HepG2 (cell line): ENCODE data around the gene INSL6. TPM values are rescaled to one million over a fixed set of nuclear protein-coding genes. Genes with fewer than 3 reads are reported as not detected.

ENCODE experiments used
- ATAC-seq: fragments of 200-7000 bp; cut with Tn5 transposase; 3 replicates; pipeline ENCODE4 v1.9.1; 2020; ENCODE audit warnings: mild to moderate bottlenecking, moderate library complexity
- BruUV-seq: library from RNA; stranded (reverse); fragments of 400-500 nt; replicated peaks from 2 replicates; lab custom pipeline; 2021; lab: Mats Ljungman, UMichigan
- CTCF ChIA-PET: fragments of 300-600 bp; formaldehyde crosslinking; extraction: SDS; loops from one replicate; lab custom pipeline; 2021; ENCODE audit warnings: low total read pairs, inconsistent platforms, low intra/inter-chr PET ratio; lab: Yijun Ruan, JAX
- POLR2A ChIA-PET: fragments of 350-600 bp; sonication (Branson Sonifier 250); formaldehyde crosslinking; loops from one replicate; lab custom pipeline; 2020; ENCODE audit warnings: antibody characterized with exemption, inconsistent platforms; lab: Yijun Ruan, JAX
- DNase-seq: peaks from one replicate; pipeline ENCODE4 v3.0.0-alpha.2; 2015; ENCODE audit warnings: low spot score
- FAIRE-seq: peaks from 3 replicates; lab custom pipeline; 2011; peaks lifted over from hg19 to GRCh38; lab: Jason Lieb, UNC
- H2AFZ ChIP-seq: one replicate; pipeline ENCODE4 v1.6.1; 2011; ENCODE audit warnings: low read length, inconsistent platforms
- H3K27ac ChIP-seq: fragments of 300-600 bp; 3 replicates; pipeline ENCODE4 v1.8.0; 2011; ENCODE audit warnings: mixed run types, mild to moderate bottlenecking, mixed read lengths, low read length, inconsistent platforms; ENCODE audit not compliant: insufficient read depth; ENCODE audit errors: extremely low read length
- H3K27me3 ChIP-seq, 2 experiments: fragments of 200-600 bp in 1 of 2; 2 replicates in 1 of 2; 3 replicates in 1 of 2; pipeline versions ENCODE4 v1.6.0 to v1.8.0; 2011; ENCODE audit warnings: low read length in 2 of 2, mild to moderate bottlenecking in 2 of 2, moderate library complexity in 2 of 2, inconsistent platforms in 1 of 2; ENCODE audit not compliant: insufficient read depth in 2 of 2, control insufficient read depth in 1 of 2
- H3K36me3 ChIP-seq, 2 experiments: fragments of 200-600 bp in 1 of 2; replicated peaks in 1 of 2; 2 replicates in 1 of 2; 3 replicates in 1 of 2; pipeline versions ENCODE4 v1.5.1 to v1.8.0; 2011; ENCODE audit warnings: low read length in 2 of 2, inconsistent platforms in 1 of 2; ENCODE audit not compliant: insufficient read depth in 2 of 2, control insufficient read depth in 1 of 2
- H3K4me1 ChIP-seq: 2 replicates; pipeline ENCODE4 v1.5.1; 2012; ENCODE audit warnings: low read length, inconsistent platforms; ENCODE audit not compliant: insufficient read depth
- H3K4me2 ChIP-seq: 2 replicates; pipeline ENCODE4 v1.6.0; 2011; ENCODE audit warnings: low read depth, low read length, inconsistent platforms
- H3K4me3 ChIP-seq, 3 experiments: fragments of 200-600 bp in 1 of 3; sonication (generic), shearing (Covaris generic) in 1 of 3; replicated peaks in 1 of 3; 2 replicates each; pipeline ENCODE4 v1.5.1; 2011 to 2016; ENCODE audit warnings: low read length in 3 of 3, inconsistent platforms in 2 of 3, low read depth in 2 of 3, mild to moderate bottlenecking in 2 of 3, control low read depth in 1 of 3, mixed read lengths in 1 of 3; ENCODE audit not compliant: insufficient read depth in 1 of 3
- H3K79me2 ChIP-seq: one replicate; pipeline ENCODE4 v1.6.1; 2011; ENCODE audit warnings: low read length, inconsistent platforms; ENCODE audit not compliant: insufficient read depth
- H3K9ac ChIP-seq: 2 replicates; pipeline ENCODE4 v1.6.0; 2011; ENCODE audit warnings: mild to moderate bottlenecking, low read depth, low read length, inconsistent platforms; ENCODE audit not compliant: insufficient read depth
- H3K9me3 ChIP-seq: 2 replicates; pipeline ENCODE4 v1.5.1; 2012; ENCODE audit warnings: mild to moderate bottlenecking, low read length
- H4K20me1 ChIP-seq: 2 replicates; pipeline ENCODE4 v1.6.0; 2011; ENCODE audit warnings: inconsistent platforms, mild to moderate bottlenecking, low read length, moderate library complexity; ENCODE audit not compliant: insufficient read depth
- HIVEP1 ChIP-seq: sonication (generic); formaldehyde crosslinking; IDR thresholded peaks from 2 replicates; pipeline ENCODE4 v1.4.0; 2020; ENCODE audit warnings: mild to moderate bottlenecking, missing genetic modification reagents
- NFE2 ChIP-seq: sonication (generic); formaldehyde crosslinking; IDR thresholded peaks from 2 replicates; pipeline ENCODE4 v1.4.0; 2020; ENCODE audit warnings: missing genetic modification reagents
- RORA ChIP-seq: sonication (generic); formaldehyde crosslinking; IDR thresholded peaks from 2 replicates; pipeline ENCODE4 v1.5.0; 2020; ENCODE audit warnings: mild to moderate bottlenecking, missing genetic modification reagents, moderate library complexity
- TAF15 ChIP-seq: fragments of 200-400 bp; formaldehyde crosslinking; IDR thresholded peaks from one replicate; pipeline ENCODE4 v1.6.1; 2018; ENCODE audit warnings: mild to moderate bottlenecking, low read depth, low read length; ENCODE audit not compliant: poor library complexity, severe bottlenecking
- ZNF431 ChIP-seq: sonication (generic); formaldehyde crosslinking; IDR thresholded peaks from 2 replicates; pipeline ENCODE4 v1.9.0; 2022; ENCODE audit warnings: missing genetic modification reagents, low read depth, mild to moderate bottlenecking, borderline replicate concordance
- WGBS: methylation state at CpG from one replicate; pipeline ENCODE4 v1.1.6; 2017; ENCODE audit warnings: low lambda C conversion rate; 5-methylcytosine and 5-hydroxymethylcytosine counted together
- in situ Hi-C: cut with HindIII; loops from 2 replicates; pipeline ENCODE4 v1.10.0; 2017; ENCODE audit warnings: low pct_unique_long_range_greater_than_20kb; ENCODE audit not compliant: extremely low pct_ligation_motif_present
- intact Hi-C: fragments of 100-400 bp; cut with micrococcal nuclease; formaldehyde crosslinking; loops from one replicate; pipeline ENCODE4 v1.10.0; 2022; ENCODE audit not compliant: unreplicated experiment
- polyA plus RNA-seq, 8 experiments: library from polyadenylated mRNA; depleted of rRNA in 3 of 8; stranded (reverse) in 7 of 8; unstranded in 1 of 8; fragments of >200 nt; fragmentation: Illumina TruSeq in 4 of 8; extraction: Trizol in 4 of 8; gene quantifications; 2 replicates each; pipeline versions ENCODE4 v1.2.1 to v1.2.3, GENCODE V29; 2011 to 2016; ENCODE audit warnings: low read depth in 4 of 8, missing spikeins in 1 of 8, mixed read lengths in 1 of 8; ENCODE audit not compliant: insufficient read depth in 1 of 8
- total RNA-seq, 5 experiments: library from RNA; depleted of rRNA; stranded (reverse); fragments of >200 nt; fragmentation: Illumina TruSeq; extraction: Trizol; gene quantifications; 2 replicates each; pipeline ENCODE4 v1.2.3, GENCODE V29; 2016; ENCODE audit warnings: low read depth in 1 of 5
- TF ChIP-seq, protein P1 (sequence below): fragments of 450-650 bp; IDR thresholded peaks from 2 replicates; pipeline ENCODE4 v1.6.1; 2017; ENCODE audit warnings: mild to moderate bottlenecking
- TF ChIP-seq, protein P2 (sequence below): sonication (generic); formaldehyde crosslinking; IDR thresholded peaks from 2 replicates; pipeline ENCODE4 v1.4.0; 2020; ENCODE audit warnings: missing genetic modification reagents, low read depth, mild to moderate bottlenecking, borderline replicate concordance
- TF ChIP-seq, protein P3 (sequence below): sonication (generic); formaldehyde crosslinking; IDR thresholded peaks from 2 replicates; pipeline ENCODE4 v1.8.0; 2022; ENCODE audit warnings: missing genetic modification reagents, mild to moderate bottlenecking, inconsistent platforms, borderline replicate concordance
- TF ChIP-seq, protein P4 (sequence below): IDR thresholded peaks from 2 replicates; pipeline ENCODE4 v1.6.1; 2016; ENCODE audit warnings: mild to moderate bottlenecking

Gene INSL6
- total and polyA plus RNA-seq, 2 of the 13 experiments (the other 11 are each of a cell fraction or from before 2014, with no cell fraction given): not detected

DNA sequence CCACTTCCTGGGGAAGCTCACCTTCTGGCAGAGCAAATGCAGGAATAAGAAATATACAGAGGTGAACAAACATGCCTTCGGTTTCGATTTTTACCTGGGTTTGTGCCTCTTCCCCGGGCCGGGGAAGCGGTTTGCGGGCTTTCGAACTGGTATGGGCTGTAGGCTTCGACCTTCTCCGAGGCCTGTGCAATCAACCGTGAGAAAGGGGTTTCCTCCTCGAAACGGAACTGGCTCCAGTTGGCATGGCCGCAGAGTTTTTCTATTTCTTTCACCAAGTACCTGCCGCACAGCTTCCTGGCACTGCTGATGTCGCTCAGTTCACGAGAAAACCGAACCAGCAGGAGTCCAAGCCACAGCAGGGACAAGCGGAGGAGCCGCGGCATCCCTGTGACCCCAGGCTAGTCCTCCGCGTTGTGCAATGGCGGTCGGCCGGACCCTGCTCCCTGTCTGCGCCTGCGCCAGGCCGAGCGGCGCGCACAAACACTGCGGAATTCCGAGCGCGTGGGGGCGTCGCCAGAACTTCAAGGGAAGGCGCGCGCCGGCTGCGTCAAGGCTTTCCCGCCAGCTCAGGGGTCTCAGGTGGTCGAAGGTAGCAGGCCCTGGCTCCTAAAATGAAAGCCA lies at the start of gene INSL6 (continued):
- TF ChIP-seq, protein P1, sequence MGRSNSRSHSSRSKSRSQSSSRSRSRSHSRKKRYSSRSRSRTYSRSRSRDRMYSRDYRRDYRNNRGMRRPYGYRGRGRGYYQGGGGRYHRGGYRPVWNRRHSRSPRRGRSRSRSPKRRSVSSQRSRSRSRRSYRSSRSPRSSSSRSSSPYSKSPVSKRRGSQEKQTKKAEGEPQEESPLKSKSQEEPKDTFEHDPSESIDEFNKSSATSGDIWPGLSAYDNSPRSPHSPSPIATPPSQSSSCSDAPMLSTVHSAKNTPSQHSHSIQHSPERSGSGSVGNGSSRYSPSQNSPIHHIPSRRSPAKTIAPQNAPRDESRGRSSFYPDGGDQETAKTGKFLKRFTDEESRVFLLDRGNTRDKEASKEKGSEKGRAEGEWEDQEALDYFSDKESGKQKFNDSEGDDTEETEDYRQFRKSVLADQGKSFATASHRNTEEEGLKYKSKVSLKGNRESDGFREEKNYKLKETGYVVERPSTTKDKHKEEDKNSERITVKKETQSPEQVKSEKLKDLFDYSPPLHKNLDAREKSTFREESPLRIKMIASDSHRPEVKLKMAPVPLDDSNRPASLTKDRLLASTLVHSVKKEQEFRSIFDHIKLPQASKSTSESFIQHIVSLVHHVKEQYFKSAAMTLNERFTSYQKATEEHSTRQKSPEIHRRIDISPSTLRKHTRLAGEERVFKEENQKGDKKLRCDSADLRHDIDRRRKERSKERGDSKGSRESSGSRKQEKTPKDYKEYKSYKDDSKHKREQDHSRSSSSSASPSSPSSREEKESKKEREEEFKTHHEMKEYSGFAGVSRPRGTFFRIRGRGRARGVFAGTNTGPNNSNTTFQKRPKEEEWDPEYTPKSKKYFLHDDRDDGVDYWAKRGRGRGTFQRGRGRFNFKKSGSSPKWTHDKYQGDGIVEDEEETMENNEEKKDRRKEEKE: no peak
- TF ChIP-seq, protein P2, sequence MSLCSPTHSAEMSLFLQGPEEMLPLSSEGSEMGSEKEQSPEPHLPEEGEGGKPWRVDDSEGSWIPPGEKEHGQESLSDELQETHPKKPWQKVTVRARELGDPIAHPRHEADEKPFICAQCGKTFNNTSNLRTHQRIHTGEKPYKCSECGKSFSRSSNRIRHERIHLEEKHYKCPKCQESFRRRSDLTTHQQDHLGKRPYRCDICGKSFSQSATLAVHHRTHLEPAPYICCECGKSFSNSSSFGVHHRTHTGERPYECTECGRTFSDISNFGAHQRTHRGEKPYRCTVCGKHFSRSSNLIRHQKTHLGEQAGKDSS (CRISPR knock-in tag): no peak

DNA sequence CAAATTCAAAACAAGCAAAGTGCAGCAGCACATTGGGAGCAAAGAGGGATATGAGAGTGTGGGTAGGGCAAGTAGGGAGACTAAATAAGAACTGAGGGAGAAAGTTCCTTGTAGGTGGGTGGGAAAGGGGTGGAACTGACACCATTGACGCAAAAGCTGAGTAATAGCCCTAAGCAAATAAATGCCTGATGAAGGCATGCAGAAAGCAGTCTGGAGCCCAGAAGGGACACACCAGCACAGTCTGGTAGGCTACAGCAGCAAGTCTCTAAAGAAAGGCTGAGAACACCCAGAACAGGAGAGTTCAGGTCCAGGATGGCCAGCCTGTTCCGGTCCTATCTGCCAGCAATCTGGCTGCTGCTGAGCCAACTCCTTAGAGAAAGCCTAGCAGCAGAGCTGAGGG lies 45.8 kb upstream of the INSL6 start, which contains the start of gene INSL4:
INSL4 (plus strand) TSS at position 208 of the 400 bp plus-strand sequence; CDS start at position 313, 105 bp downstream.
- Histone ChIP-seq H3K79me2 (no peaks in the 10 kb centered on the region), H4K20me1 (no peaks in the 10 kb centered on the region), H3K4me2 (no peak within 1 kb of the TSS), H3K36me3 (no peaks in the 10 kb centered on the region), H3K4me1 (no peaks in the 10 kb centered on the region), H3K4me3 (no peak within 1 kb of the TSS), H2AFZ (no peak within 1 kb of the TSS), H3K9me3 (peaks cover 12% of the 10 kb centered on the region), H3K9ac (no peak within 1 kb of the TSS), H3K27me3 (no peaks in the 10 kb centered on the region), H3K27ac (no peak within 1 kb of the TSS)
- POLR2A ChIA-PET: no interaction called here
- ATAC-seq (no peak), DNase-seq (no peak), FAIRE-seq (no peak)
- intact Hi-C loops (no loop called here), in situ Hi-C loops (no loop called here)
- TF ChIP-seq RORA (CRISPR knock-in tag): no peak
- TF ChIP-seq TAF15: no peak
- TF ChIP-seq ZNF431 (CRISPR knock-in tag): no peak
- TF ChIP-seq, protein P3, sequence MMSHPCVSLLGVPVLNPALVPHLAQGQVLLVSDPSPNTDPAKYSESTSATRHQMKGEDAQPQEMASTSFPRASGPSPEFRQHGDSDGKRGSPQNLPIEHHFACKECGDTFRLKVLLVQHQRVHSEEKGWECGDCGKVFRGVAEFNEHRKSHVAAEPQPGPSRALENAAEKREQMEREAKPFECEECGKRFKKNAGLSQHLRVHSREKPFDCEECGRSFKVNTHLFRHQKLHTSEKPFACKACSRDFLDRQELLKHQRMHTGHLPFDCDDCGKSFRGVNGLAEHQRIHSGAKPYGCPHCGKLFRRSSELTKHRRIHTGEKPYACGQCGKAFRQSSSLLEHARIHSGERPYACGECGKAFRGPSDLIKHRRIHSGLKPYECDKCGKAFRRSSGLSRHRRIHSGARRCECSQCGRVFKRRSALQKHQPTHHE (CRISPR knock-in tag): no peak
- no peak for TF ChIP-seq NFE2 (CRISPR knock-in tag)
- TF ChIP-seq, protein P4, sequence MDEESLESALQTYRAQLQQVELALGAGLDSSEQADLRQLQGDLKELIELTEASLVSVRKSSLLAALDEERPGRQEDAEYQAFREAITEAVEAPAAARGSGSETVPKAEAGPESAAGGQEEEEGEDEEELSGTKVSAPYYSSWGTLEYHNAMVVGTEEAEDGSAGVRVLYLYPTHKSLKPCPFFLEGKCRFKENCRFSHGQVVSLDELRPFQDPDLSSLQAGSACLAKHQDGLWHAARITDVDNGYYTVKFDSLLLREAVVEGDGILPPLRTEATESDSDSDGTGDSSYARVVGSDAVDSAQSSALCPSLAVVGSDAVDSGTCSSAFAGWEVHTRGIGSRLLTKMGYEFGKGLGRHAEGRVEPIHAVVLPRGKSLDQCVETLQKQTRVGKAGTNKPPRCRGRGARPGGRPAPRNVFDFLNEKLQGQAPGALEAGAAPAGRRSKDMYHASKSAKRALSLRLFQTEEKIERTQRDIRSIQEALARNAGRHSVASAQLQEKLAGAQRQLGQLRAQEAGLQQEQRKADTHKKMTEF: no peak
- TF ChIP-seq HIVEP1 (CRISPR knock-in tag): no peak
- WGBS: 26% methylated on average over 1 of the region's 2 CpGs
- BruUV-seq: no TSS peak
- CTCF ChIA-PET: no interaction called here
